Measurements from ENCODE around the gene C19orf44.
"Not testable (repeated sequence)": the region's sequence is repeated elsewhere in the genome, so short reads cannot be mapped to it uniquely, and the experiment has no call there.

The C19orf44 gene

GRCh38 chr19:16461630-16462051 lies 34.6 kb upstream of the C19orf44 start:
- no peaks in the 10 kb centered on the region for H3K27me3 Mint-ChIP-seq
- peak overlapping the region; percentile 79 for H3K27ac Mint-ChIP-seq
- peaks cover 15% of the 10 kb centered on the region for H3K36me3 Mint-ChIP-seq
- H3K4me1 Mint-ChIP-seq: peaks cover 85% of the 10 kb centered on the region
- H3K4me3 Mint-ChIP-seq: no peak overlapping the region
- no peak for ATAC-seq
- H3K9me3 Mint-ChIP-seq: no peaks in the 10 kb centered on the region

GRCh38 chr19:16462757-16463250 lies 33.4 kb upstream of the C19orf44 start:
- Mint-ChIP-seq H3K4me3 (no peak overlapping the region), H3K9me3 (no peaks in the 10 kb centered on the region), H3K27ac (peak overlapping the region; percentile 79), H3K36me3 (peaks cover 20% of the 10 kb centered on the region), H3K4me1 (peaks cover 83% of the 10 kb centered on the region), H3K27me3 (no peaks in the 10 kb centered on the region)
- ATAC-seq: no peak

GRCh38 chr19:16463341-16463990 lies 32.7 kb upstream of the C19orf44 start:
- Mint-ChIP-seq H3K36me3 (peaks cover 20% of the 10 kb centered on the region), H3K27me3 (no peaks in the 10 kb centered on the region), H3K4me3 (no peak overlapping the region), H3K9me3 (no peaks in the 10 kb centered on the region), H3K4me1 (peaks cover 83% of the 10 kb centered on the region), H3K27ac (peak overlapping the region; percentile 79)
- no peak for ATAC-seq

GRCh38 chr19:16463991-16464575 lies 32.1 kb upstream of the C19orf44 start:
- no peaks in the 10 kb centered on the region for H3K27me3 Mint-ChIP-seq
- H3K27ac Mint-ChIP-seq: peak overlapping the region; percentile 79
- H3K4me1 Mint-ChIP-seq: peaks cover 83% of the 10 kb centered on the region
- peaks cover 23% of the 10 kb centered on the region for H3K36me3 Mint-ChIP-seq
- H3K4me3 Mint-ChIP-seq: no peak overlapping the region
- no peak for ATAC-seq
- no peaks in the 10 kb centered on the region for H3K9me3 Mint-ChIP-seq

GRCh38 chr19:16465239-16465638 lies 31.0 kb upstream of the C19orf44 start:
- Mint-ChIP-seq H3K27ac (no peak overlapping the region), H3K4me3 (no peak overlapping the region), H3K9me3 (no peaks in the 10 kb centered on the region), H3K36me3 (peaks cover 26% of the 10 kb centered on the region), H3K4me1 (peaks cover 86% of the 10 kb centered on the region), H3K27me3 (no peaks in the 10 kb centered on the region)
- no peak for ATAC-seq

GRCh38 chr19:16466802-16467427 lies 29.3 kb upstream of the C19orf44 start:
- Mint-ChIP-seq H3K27ac (peak overlapping the region; percentile 34), H3K4me1 (peaks cover 84% of the 10 kb centered on the region), H3K36me3 (peaks cover 26% of the 10 kb centered on the region)
- H3K4me3 Mint-ChIP-seq, H3K9me3 Mint-ChIP-seq, H3K27me3 Mint-ChIP-seq, ATAC-seq: not testable (repeated sequence)

- no peak for ATAC-seq
- no peaks in the 10 kb centered on the region for H3K27me3 Mint-ChIP-seq
- H3K4me1 Mint-ChIP-seq: peaks cover 78% of the 10 kb centered on the region
- no peak overlapping the region for H3K4me3 Mint-ChIP-seq
- peaks cover 26% of the 10 kb centered on the region for H3K36me3 Mint-ChIP-seq
- no peaks in the 10 kb centered on the region for H3K9me3 Mint-ChIP-seq
- peak overlapping the region; percentile 34 for H3K27ac Mint-ChIP-seq
These were observed 28.6 kb upstream of the C19orf44 start for GRCh38 chr19:16467581-16467980.

GRCh38 chr19:16470541-16470910 lies 25.7 kb upstream of the C19orf44 start:
- peaks cover 49% of the 10 kb centered on the region for H3K4me1 Mint-ChIP-seq
- peaks cover 16% of the 10 kb centered on the region for H3K36me3 Mint-ChIP-seq
- ATAC-seq: no peak
- H3K27me3 Mint-ChIP-seq: no peaks in the 10 kb centered on the region
- no peaks in the 10 kb centered on the region for H3K9me3 Mint-ChIP-seq
- H3K4me3 Mint-ChIP-seq: peak overlapping the region; percentile 86
- peak overlapping the region; percentile 44 for H3K27ac Mint-ChIP-seq

GRCh38 chr19:16470911-16471811 lies 25.0 kb upstream of the C19orf44 start:
- H3K4me3 Mint-ChIP-seq: peak overlapping the region; percentile 86
- H3K36me3 Mint-ChIP-seq: peaks cover 15% of the 10 kb centered on the region
- no peaks in the 10 kb centered on the region for H3K27me3 Mint-ChIP-seq
- no peaks in the 10 kb centered on the region for H3K9me3 Mint-ChIP-seq
- peak; percentile 54 for ATAC-seq
- peaks cover 46% of the 10 kb centered on the region for H3K4me1 Mint-ChIP-seq
- peak overlapping the region; percentile 44 for H3K27ac Mint-ChIP-seq

- H3K27me3 Mint-ChIP-seq, ATAC-seq, H3K36me3 Mint-ChIP-seq, H3K9me3 Mint-ChIP-seq: not testable (repeated sequence)
- Mint-ChIP-seq H3K4me3 (peak overlapping the region; percentile 89), H3K4me1 (peaks cover 34% of the 10 kb centered on the region), H3K27ac (peak overlapping the region; percentile 61)
These were observed 23.7 kb upstream of the C19orf44 start for GRCh38 chr19:16472559-16472899.

GRCh38 chr19:16472992-16473391 lies 23.2 kb upstream of the C19orf44 start:
- Mint-ChIP-seq H3K4me1 (peaks cover 29% of the 10 kb centered on the region), H3K27me3 (no peaks in the 10 kb centered on the region), H3K4me3 (no peak overlapping the region), H3K36me3 (peaks cover 7% of the 10 kb centered on the region), H3K9me3 (no peaks in the 10 kb centered on the region), H3K27ac (no peak overlapping the region)
- ATAC-seq: no peak

GRCh38 chr19:16473875-16474392 lies 22.3 kb upstream of the C19orf44 start:
- no peak overlapping the region for H3K4me3 Mint-ChIP-seq
- no peaks in the 10 kb centered on the region for H3K9me3 Mint-ChIP-seq
- ATAC-seq: no peak
- H3K27ac Mint-ChIP-seq: no peak overlapping the region
- no peaks in the 10 kb centered on the region for H3K27me3 Mint-ChIP-seq
- H3K36me3 Mint-ChIP-seq: peaks cover 5% of the 10 kb centered on the region
- peaks cover 20% of the 10 kb centered on the region for H3K4me1 Mint-ChIP-seq

- ATAC-seq: no peak
- no peaks in the 10 kb centered on the region for H3K4me1 Mint-ChIP-seq
- H3K9me3 Mint-ChIP-seq: no peaks in the 10 kb centered on the region
- no peaks in the 10 kb centered on the region for H3K36me3 Mint-ChIP-seq
- H3K27ac Mint-ChIP-seq: no peak overlapping the region
- H3K27me3 Mint-ChIP-seq: no peaks in the 10 kb centered on the region
- no peak overlapping the region for H3K4me3 Mint-ChIP-seq
These were observed 19.8 kb upstream of the C19orf44 start for GRCh38 chr19:16476401-16476800.

- H3K27me3 Mint-ChIP-seq: no peaks in the 10 kb centered on the region
- no peak for ATAC-seq
- H3K9me3 Mint-ChIP-seq: no peaks in the 10 kb centered on the region
- H3K27ac Mint-ChIP-seq: no peak overlapping the region
- no peaks in the 10 kb centered on the region for H3K36me3 Mint-ChIP-seq
- no peaks in the 10 kb centered on the region for H3K4me1 Mint-ChIP-seq
- H3K4me3 Mint-ChIP-seq: no peak overlapping the region
These were observed 18.9 kb upstream of the C19orf44 start for GRCh38 chr19:16477311-16477710.

- no peaks in the 10 kb centered on the region for H3K9me3 Mint-ChIP-seq
- H3K4me1 Mint-ChIP-seq: no peaks in the 10 kb centered on the region
- H3K4me3 Mint-ChIP-seq: no peak overlapping the region
- H3K27ac Mint-ChIP-seq: no peak overlapping the region
- no peak for ATAC-seq
- no peaks in the 10 kb centered on the region for H3K27me3 Mint-ChIP-seq
- H3K36me3 Mint-ChIP-seq: no peaks in the 10 kb centered on the region
These were observed 13.4 kb upstream of the C19orf44 start for GRCh38 chr19:16482745-16483144.
